NK-92 (cell line): ENCODE measurements around the gene CARMIL1.

Experiments used
- DNase-seq: peaks from one replicate; lab custom pipeline; 2025; ENCODE audit not compliant: unreplicated experiment; lab: John Stamatoyannopoulos, UW

Gene CARMIL1

DNA sequence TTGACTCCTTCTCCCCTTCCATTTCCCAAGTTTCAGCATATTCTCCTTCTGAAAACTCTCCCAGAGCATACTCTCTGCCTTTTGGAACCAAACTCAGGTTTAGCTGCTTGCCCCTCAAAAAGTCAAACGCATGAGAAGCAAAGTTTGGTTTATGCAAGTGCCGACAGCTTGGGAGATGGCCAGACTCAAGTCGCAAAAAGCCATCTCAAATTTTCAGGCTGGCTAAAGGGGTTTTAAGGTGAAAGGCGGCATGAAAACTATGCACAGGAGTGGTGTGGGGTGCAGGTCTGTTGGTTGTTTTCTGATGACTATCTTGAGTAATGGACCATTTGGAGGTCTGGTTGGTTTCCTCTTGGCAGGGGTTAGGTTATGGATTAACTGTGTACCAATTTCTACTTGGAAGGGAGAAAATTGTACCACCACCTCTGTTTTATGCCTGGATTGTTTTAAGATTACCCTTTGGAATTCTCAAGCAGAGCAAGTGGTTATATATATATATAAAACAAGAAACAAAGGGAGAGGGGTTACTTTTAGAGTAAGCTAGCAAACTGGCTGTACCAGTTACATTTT lies 320.4 kb downstream of the CARMIL1 start:
- DNase-seq, result no peak

DNA sequence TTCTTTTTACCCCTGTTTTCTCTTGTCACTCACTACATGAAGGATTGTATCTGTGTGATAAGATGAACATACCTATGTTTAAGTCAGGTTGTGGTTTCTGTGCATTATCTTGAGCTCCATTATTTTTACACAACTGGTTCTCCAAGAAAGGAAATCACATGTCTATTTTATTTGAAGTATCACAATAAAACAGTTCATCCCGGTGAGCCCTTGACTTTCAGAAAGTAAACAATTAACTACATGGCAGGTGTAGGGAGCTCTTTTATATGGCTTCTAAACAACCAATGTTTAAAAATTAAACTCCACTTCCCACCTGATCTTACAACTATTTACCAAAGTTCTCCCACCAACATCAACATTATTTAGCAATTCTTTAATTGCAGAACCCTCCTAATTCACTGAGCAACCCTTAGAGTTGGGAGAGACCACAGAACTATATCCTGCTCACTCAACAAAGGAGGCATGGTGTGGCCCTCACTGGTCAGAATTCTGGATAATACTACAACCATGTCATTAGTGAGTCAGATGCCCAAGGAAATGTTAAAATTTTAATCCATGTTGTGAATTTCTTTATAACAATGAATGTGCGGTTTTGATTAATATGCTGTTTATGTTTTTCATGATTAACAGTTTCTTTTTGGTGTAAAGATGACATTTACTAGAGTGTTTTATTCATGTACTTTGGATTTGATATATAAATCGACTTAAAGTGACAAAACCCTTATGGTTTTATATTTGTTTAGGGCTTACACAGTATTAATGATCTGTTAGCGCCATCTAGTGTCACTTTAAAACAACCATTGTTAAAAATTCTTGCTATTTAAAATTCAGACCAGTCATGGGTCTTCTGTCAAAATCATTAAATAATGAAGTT lies 322.9 kb downstream of the CARMIL1 start:
- no peak for DNase-seq

DNA sequence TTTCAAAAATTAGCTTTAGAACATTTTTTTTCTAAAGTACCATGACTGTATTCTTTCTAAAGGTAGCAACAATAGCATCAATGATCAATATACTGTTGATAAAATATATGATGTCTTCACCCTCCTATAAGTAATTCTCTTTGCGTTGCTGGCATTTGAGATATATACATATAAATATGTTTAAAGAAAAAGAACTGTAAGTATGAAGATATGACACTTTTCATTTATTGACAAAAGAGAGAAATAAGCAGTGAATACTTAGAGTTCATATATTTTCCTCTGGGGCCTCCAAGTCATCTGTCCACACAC lies 323.5 kb downstream of the CARMIL1 start:
- no peak for DNase-seq

DNA sequence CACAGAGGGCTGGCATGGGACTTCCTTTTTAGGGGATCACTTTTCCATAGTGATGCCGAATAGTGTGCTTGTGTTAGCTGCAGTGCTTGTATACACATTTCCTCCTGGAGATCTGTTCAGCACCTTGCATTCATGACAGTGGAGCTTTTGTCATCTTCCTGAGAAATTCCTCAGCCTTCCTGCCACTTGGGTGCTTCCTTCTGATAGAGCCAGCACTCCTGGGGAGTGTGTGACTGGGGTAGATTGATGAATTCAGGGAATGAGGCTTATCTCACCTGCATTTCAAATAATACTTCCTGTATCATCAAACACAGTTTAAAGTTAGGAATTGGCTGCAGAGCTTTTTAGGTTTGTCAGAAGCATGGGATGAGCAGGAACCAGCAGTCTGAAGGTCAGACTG lies 324.1 kb downstream of the CARMIL1 start:
- no peak for DNase-seq

DNA sequence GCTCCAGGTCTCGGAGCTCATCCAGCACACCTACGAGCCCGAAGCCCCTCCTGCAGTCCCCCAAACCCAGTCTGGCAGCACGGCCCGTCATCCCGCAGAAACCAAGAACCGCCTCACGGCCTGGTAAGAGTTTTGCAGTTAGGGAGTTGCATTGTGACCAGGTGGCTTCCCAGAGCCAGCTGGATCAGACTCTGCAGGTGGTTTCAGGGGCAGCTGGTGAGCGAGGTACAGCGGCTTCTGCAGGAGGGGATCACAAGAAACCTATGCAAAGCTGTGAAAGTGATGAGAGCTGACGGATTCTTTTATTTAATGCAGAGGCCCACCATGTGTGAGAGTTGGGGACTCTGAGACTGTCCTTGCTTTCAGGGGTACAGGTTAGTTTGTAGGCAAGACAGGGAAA lies 327.0 kb downstream of the CARMIL1 start:
- DNase-seq, result no peak

DNA sequence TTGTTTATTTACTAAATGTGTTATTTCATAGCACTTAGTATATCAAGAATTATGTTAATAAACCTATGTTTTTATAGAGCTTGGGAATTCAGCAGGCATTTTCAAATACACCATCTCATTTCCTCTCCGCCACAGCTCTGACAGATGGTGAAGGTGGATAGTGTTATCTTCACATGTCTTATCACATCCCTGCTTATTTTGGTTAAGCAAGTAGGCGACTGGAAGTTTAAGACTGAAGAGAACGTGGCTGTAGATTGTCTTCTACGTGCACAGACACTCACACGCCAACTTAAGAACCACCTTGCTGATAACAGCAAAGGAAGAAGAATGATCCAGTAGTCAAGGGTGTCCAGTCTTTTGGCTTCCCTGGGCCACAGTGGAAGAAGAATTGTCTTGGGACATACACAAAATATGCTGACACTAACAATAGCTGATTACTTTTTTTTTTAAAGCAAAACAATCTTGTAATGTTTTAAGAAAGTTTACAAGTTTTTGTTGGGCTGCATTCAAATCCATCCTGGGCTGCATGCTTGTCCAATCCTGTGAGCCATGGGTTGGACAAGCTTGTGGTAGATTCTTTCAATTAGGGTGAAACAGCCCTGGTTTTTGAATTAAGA lies 329.5 kb downstream of the CARMIL1 start:
- DNase-seq, result no peak

DNA sequence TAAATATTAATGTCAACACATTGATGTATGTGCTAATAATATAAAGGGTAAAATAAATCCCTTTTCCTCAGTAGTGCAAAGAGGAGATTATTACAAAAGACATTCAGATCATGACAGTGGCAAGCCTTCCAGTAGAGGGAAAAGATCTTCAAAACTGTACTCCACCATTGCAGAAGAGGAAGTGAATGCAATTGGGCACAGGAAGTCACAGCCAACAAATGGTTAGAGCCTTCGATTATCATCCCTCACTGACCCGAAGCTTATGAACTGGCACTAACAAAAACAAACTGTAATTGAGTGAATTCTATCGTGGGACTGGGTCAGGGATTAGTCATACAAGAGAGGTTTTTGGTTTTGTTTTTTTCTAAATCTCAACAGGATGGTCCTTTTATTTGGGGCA lies 333.5 kb downstream of the CARMIL1 start:
- DNase-seq, result no peak

DNA sequence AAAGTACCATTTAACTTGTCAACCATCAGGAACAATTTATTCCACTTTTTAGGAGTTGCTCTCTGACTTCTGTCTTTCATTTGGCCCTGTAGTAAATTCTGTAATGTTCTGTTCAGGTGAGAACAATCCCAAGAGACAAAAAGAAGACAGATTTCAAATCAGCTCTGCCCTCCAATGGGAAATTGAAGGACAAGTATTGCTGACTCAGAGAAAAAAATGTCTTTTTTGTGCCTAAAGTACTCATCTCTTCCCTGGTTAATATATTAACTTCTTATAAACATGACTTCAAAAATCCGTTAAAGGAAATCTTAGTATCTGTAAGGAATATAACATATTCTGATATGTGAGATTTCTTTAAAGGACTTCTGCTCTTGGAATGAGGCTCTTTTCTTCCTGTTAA lies 334.2 kb downstream of the CARMIL1 start:
- DNase-seq, result no peak

DNA sequence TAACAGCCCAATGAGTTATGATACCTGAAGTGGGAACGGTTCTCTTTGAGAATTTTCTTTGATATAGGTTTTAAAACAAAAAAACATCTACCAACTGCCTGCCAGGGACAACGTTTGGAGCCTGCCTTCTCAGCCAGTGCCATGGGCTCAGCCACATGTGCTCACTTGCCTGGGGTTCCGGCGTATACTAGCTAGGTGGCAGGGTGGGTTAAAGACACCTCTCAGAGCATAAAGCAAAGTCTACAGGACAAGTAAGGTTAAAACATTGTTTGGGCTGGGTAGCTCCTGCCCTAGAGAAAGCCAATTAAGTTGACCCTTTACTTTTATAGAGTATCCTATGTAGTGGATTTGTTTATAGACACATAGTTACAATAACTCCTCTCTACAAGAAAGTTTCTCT lies 334.9 kb downstream of the CARMIL1 start:
- DNase-seq, result no peak

DNA sequence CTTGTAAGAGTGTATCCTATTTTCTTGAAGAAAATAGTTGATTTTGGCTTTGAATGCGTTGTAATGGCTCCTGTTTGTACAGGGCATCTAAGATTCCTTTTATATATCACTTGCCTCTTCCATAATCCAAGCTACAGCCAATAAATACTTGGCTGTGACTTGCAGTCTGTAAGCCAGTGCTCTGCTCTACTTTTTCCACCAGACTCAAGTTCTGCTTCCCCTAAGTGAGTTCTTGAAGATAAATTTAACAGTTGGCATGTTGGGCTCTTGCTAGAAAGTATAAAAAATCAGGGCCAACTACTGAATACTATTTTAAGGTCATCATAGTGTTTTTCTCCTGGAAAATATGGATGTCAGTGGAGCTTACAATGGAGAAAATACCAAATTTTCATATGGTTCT lies 336.3 kb downstream of the CARMIL1 start:
- DNase-seq, result no peak

DNA sequence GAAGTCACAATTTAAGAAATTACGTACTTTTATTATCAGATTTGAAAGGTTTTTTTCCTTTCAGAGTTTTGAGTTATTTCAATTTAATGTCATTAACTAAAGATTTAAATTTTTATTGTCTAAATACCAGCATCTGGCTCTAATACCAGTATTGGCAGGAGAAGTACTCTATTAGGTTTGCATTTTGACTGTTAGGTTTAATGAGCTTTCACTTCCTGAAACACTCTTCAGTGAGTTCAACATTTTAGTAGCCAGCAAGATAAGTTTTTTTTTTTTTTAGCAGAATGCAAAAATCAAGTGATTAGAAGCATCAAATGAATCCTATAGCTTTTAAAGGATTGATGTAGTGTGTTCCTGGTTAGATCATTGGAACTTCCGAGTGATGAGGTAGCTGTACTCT lies 338.8 kb downstream of the CARMIL1 start:
- no peak for DNase-seq

DNA sequence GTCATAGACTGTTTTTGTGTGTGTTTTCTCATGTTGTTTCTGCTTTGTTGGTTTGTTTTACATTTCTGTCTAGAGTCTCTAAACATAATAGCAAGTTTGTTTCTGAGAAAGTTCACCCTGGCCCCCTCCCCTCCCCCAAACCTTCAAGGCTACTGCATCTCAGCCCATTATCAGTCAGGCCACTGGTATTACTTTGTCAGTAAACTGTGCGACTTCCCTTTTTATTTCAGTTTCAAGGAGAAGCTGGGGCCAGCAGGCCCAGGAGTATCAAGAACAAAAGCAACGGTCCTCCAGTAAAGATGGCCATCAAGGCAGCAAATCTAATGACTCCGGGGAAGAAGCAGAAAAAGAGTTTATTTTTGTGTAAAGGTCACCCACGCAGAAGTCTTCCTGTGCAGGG lies 340.0 kb downstream of the CARMIL1 start:
- no peak for DNase-seq

DNA sequence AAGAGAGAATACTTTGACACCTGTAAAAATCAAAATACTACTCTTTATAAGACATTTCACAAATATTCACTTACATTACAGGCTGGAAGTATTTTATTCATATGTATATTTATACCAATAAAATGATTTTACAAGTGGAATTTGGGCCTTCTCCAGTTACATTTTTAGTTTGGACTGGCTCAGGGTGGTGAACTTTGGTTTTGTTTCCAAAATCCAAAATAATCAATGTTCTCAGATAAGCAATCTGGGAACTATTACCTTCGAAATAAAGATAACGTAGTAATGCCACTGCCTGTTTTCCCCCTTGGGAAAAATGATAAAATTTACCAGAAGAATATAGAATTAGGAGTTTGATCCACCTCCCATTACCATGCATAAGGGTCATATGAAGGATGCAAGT lies 341.2 kb downstream of the CARMIL1 start:
- DNase-seq, result no peak

DNA sequence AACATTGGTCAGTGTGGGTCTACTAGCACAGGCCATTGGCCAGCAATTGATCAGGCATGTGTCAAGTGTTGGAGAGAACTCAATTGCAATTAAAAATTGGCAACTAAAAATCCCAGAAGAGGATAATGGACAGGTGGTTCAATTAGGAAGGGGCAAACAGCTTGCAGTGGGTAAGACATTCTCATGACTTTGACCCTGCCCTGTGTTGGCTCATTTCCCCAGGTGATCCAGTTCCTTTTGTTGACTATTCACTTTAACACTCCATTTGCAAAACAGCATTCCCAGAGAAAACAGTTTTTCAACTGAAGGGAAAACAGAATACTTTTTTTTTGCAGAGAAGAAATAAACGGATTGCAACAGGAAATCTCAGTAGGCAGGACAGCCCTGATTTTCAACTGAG lies 343.9 kb downstream of the CARMIL1 start:
- no peak for DNase-seq

DNA sequence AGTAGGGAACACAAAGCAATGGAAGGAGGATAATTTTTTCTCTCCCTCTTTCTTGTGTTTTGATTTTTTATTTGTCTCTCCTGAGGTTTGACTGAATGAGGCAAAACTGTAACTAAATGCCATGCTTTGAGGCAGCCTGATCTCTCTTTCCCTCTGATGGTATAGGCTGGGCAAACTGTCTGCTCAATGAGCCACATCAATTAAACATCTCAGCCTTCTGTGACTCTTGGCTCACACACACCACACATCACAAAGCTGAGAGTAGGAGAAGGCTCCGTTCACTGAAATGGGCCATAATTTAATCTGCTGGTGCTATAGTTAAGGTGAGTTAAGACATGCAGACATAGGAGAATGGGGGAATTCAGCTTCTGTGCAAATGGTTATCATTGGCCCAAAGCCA lies 344.7 kb downstream of the CARMIL1 start:
- no peak for DNase-seq

DNA sequence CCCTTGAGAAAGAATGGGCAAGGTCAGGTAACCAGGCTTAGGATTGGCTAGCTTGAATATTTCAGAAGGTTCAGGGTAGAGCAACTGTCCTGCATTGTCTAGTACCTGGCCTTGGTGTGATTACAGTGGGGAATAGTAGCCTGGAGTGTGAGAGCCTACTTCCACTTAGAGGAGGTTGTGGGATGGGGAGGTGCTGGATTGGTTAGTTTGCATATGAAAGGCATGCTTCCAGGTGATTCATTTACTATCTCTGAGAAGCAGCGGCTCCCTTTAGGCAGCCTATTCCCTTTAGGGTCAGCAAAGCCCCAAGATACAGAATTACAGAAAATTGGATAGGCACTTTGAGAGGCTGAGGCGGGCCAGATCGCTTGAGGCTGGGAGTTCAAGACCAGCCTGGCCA lies 347.8 kb downstream of the CARMIL1 start:
- DNase-seq, result no peak

DNA sequence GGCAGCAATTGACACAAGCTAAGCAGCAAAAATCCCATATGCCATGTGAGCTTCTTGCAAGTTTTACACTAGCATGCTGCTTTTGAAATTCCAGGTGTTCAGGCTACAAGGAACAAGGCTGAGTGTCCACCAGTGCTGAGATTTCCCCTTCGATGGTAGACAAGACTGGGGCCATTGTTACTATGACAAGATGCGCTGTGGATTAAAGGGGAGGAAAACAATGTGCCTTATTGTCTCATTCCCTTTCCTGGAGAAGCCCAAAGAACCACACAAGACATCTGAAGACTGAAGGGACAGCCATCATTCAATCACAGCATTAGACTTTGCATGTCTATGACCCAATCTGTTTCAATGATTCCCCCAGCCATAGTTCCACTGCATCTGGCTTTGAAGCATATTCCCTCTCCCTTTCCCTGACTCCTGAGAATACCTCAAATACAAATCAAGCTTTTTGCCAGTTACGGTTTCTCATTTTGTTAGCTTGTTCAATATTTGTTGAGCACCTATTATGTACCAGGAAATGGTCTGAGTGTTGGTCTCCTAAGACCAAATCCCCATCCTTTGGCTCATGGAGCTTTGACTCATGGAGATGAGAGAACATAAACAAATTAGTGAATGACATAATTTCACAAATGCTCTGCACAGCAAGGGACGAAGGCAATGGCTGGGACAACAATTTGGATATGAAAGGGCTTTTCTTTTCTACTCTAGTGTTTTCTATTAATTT lies 349.5 kb downstream of the CARMIL1 start:
- no peak for DNase-seq

DNA sequence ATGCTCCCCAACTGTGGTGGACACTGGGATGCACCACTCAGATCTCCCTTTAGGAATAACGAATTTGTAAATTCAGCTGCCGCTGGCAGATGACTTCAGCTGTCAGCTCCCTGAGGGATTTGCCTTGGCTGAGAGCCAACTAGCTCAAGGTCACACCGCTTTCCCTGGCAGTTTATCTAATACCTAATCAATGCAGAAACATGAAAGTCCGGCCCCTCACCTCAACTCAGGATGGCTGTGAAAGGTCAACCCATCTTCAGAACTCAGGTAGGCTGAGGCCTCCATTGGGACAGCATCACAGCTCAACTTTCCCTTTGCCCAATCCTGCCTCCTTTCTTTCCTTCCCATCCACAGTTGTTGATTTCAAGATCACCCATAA lies 350.0 kb downstream of the CARMIL1 start:
- no peak for DNase-seq

DNA sequence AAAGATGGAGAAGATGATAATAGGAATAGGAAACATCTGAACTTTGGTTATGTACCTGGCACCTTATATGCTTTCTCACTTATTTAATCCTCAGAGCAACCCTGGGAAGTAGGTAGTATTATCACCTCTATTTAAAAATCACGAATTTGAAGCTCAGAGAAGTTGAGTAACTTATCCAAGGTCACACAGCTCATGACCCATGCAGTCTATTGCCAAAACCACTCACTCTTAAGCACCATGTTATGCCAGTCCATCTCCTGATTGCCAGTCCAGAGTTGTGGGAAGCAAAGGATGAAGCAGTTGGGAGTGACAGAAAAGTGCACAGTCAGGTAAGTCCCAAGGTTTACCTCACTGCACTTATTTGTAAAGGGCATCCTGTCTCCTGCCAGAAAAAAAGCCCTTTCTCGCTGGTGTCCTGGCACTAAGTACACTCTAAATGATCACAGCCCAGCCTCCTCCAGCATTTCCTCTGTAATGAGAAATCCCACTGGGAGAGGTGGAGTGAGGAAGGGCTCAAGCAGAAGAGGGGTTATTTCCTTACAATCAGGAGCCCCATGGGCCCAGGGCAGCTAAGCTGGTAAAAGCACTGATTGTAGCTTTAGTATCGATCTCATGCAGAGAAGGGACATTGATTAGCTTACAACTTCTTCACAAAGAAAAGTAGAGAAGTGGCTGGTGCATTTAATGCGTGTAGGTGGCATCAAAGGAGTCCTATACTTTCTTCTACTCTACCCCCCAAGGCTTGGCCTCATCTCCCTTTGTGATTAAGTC lies 351.5 kb downstream of the CARMIL1 start:
- DNase-seq, result no peak

DNA sequence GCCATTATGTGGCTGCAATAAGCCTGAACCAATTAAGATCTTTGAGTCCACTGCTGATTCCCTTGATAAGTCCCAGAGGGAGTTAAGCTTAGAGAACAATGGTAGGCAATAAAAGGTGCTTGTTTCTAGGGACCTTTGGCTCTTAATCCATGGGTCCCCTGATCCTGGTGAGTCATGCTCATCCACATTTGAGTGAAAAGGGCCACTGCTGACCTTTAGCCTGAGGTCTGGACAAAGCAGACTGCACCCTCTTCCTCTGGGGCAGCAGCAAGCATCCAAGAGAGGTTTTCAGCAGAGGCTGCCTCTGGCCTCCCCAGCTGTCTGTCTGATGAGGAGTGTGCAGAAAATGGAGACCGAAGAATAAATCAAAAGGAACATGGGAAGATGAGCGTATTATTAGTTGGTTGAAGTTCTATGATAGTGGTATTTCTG lies 356.7 kb downstream of the CARMIL1 start:
- no peak for DNase-seq

DNA sequence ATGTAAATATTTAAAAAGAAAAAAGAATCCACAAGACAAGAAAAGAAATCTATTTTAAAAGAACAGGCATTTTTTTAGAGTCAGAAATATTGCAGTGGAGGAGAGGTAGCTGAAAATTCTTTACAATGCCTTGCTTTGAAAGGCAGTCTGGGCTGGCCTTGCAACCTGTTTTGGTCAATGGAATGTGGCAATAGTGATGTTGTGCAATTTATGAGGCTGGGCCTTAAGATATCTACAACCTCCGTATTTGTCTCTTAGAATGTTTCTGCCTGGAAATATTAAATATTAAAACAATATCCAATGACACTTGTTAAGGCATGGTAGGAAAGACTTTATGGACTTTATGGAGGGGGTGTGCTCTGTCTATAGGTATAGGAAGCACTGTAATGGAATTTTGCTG lies 358.0 kb downstream of the CARMIL1 start:
- DNase-seq, result no peak
